CD14-positive monocyte (primary cell): ENCODE results near the gene CDH23. TPM values are rescaled to one million over a fixed set of nuclear protein-coding genes. Genes with fewer than 3 reads are reported as not detected.
A peak's percentile ranks its signal among the peaks of the same experiment; 100 is the strongest.

Experiments used
- DNase-seq, 3 donors: peaks; one replicate each; pipeline ENCODE4 v3.0.0-alpha.2; 2011 to 2022
- H2AFZ ChIP-seq: 2 replicates; pipeline ENCODE4 v1.6.0; 2012; ENCODE audit warnings: mild to moderate bottlenecking, low read depth, low read length, inconsistent platforms; ENCODE audit not compliant: insufficient read depth, poor library complexity, severe bottlenecking
- H3K27ac ChIP-seq, 2 donors: 1 replicate in 1 of 2; 2 replicates in 1 of 2; pipeline ENCODE4 v1.5.1; 2012 to 2013; ENCODE audit warnings: low read length in 2 of 2, control low read depth in 1 of 2, inconsistent platforms in 1 of 2, low read depth in 1 of 2, mild to moderate bottlenecking in 1 of 2
- H3K27me3 ChIP-seq, 2 donors: one replicate each; pipeline versions ENCODE4 v1.6.0 to v1.6.1; 2011 to 2013; ENCODE audit warnings: low read length in 2 of 2; ENCODE audit not compliant: control insufficient read depth in 2 of 2, insufficient read depth in 2 of 2
- H3K36me3 ChIP-seq, 2 donors: replicated peaks in 1 of 2; 1 replicate in 1 of 2; 2 replicates in 1 of 2; pipeline versions ENCODE4 v1.5.1 to v1.6.1; 2012 to 2013; ENCODE audit warnings: low read length in 2 of 2, control low read depth in 1 of 2, inconsistent platforms in 1 of 2, mild to moderate bottlenecking in 1 of 2; ENCODE audit not compliant: insufficient read depth in 2 of 2, control insufficient read depth in 1 of 2
- H3K4me1 ChIP-seq, 2 donors: 1 replicate in 1 of 2; 2 replicates in 1 of 2; pipeline versions ENCODE4 v1.5.1 to v1.6.1; 2012 to 2013; ENCODE audit warnings: low read length in 2 of 2, control low read depth in 1 of 2, inconsistent platforms in 1 of 2, mild to moderate bottlenecking in 1 of 2, moderate library complexity in 1 of 2; ENCODE audit not compliant: insufficient read depth in 2 of 2, control insufficient read depth in 1 of 2
- H3K4me2 ChIP-seq: replicated peaks from 2 replicates; pipeline ENCODE3; 2012; ENCODE audit warnings: low read length, moderate library complexity, mild to moderate bottlenecking; ENCODE audit not compliant: poor library complexity, severe bottlenecking; ENCODE audit errors: extremely low read depth
- H3K4me3 ChIP-seq, 3 experiments: fragments of 200-600 bp in 1 of 3; sonication (generic) in 1 of 3; replicated peaks in 1 of 3; 1 replicate in 2 of 3; 2 replicates in 1 of 3; pipeline ENCODE4 v1.5.1; 2011 to 2013; ENCODE audit warnings: low read length in 3 of 3, mild to moderate bottlenecking in 3 of 3, control low read depth in 2 of 3, low read depth in 2 of 3, inconsistent platforms in 1 of 3, moderate library complexity in 1 of 3
- H3K79me2 ChIP-seq: 2 replicates; pipeline ENCODE4 v1.6.0; 2012; ENCODE audit warnings: mild to moderate bottlenecking, control low read depth, inconsistent platforms, low read length, moderate library complexity; ENCODE audit not compliant: insufficient read depth
- H3K9ac ChIP-seq: 2 replicates; pipeline ENCODE4 v1.6.0; 2017; ENCODE audit warnings: low read length, mild to moderate bottlenecking; ENCODE audit not compliant: insufficient read depth, poor library complexity, severe bottlenecking
- H3K9me3 ChIP-seq, 2 donors: replicated peaks in 1 of 2; 1 replicate in 1 of 2; 2 replicates in 1 of 2; pipeline versions ENCODE4 v1.5.1 to v1.6.1; 2012 to 2013; ENCODE audit warnings: low read length in 2 of 2, control low read depth in 1 of 2; ENCODE audit not compliant: control insufficient read depth in 1 of 2, insufficient read depth in 1 of 2
- H4K20me1 ChIP-seq: 2 replicates; pipeline ENCODE4 v1.6.0; 2012; ENCODE audit warnings: mild to moderate bottlenecking, low read length, control low read depth, moderate library complexity; ENCODE audit not compliant: insufficient read depth
- H3K27ac Mint-ChIP-seq, 7 donors: one replicate each; pipeline ENCODE4 v1.8.0; 2020; ENCODE audit warnings: mild to moderate bottlenecking in 7 of 7, mixed read lengths in 7 of 7, moderate library complexity in 6 of 7, inconsistent platforms in 2 of 7
- H3K27me3 Mint-ChIP-seq, 3 donors: one replicate each; pipeline ENCODE4 v1.8.0; 2021 to 2022; ENCODE audit warnings: low read depth in 3 of 3, mild to moderate bottlenecking in 3 of 3, mixed read lengths in 3 of 3, moderate library complexity in 3 of 3, inconsistent platforms in 1 of 3
- H3K36me3 Mint-ChIP-seq, 2 donors: one replicate each; pipeline ENCODE4 v1.8.0; 2020; ENCODE audit warnings: mixed read lengths in 2 of 2, inconsistent platforms in 1 of 2, mild to moderate bottlenecking in 1 of 2
- H3K4me1 Mint-ChIP-seq: one replicate; pipeline ENCODE4 v1.8.0; 2020; ENCODE audit warnings: mild to moderate bottlenecking, mixed read lengths
- H3K4me3 Mint-ChIP-seq, 2 donors: one replicate each; pipeline ENCODE4 v1.8.0; 2020; ENCODE audit warnings: mild to moderate bottlenecking in 2 of 2, mixed read lengths in 2 of 2, moderate library complexity in 1 of 2
- H3K9me3 Mint-ChIP-seq, 7 donors: one replicate each; pipeline ENCODE4 v1.8.0; 2020 to 2022; ENCODE audit warnings: mixed read lengths in 7 of 7, mild to moderate bottlenecking in 6 of 7, moderate library complexity in 6 of 7, inconsistent platforms in 2 of 7
- WGBS: methylation state at CpG from one replicate; pipeline ENCODE4 v1.1.5; 2013; ENCODE audit warnings: missing lambda C conversion rate; ENCODE audit not compliant: insufficient coverage; 5-methylcytosine and 5-hydroxymethylcytosine counted together
- intact Hi-C, 2 donors: fragments of 100-400 bp; cut with micrococcal nuclease; formaldehyde crosslinking; loops; one replicate each; pipeline versions ENCODE4 v1.15.0 to v1.15.1; 2023
- polyA plus RNA-seq, 3 donors: library from polyadenylated mRNA; depleted of rRNA in 1 of 3; unstranded in 2 of 3; stranded (reverse) in 1 of 3; fragments of 300-500 nt in 2 of 3; fragments of >200 nt in 1 of 3; fragmentation: Illumina TruSeq in 2 of 3; gene quantifications; 1 replicate in 2 of 3; 2 replicates in 1 of 3; pipeline ENCODE4 v1.2.3, GENCODE V29; 2012 to 2021
- TF ChIP-seq, protein P1 (sequence below): fragments of 200-600 bp; IDR thresholded peaks from one replicate; pipeline ENCODE4 v1.8.0; 2022; ENCODE audit warnings: antibody characterized with exemption, mild to moderate bottlenecking

Gene CDH23
- polyA plus RNA-seq, 3 donors = 8.2 to 36.2 (median 10.5) TPM

DNA sequence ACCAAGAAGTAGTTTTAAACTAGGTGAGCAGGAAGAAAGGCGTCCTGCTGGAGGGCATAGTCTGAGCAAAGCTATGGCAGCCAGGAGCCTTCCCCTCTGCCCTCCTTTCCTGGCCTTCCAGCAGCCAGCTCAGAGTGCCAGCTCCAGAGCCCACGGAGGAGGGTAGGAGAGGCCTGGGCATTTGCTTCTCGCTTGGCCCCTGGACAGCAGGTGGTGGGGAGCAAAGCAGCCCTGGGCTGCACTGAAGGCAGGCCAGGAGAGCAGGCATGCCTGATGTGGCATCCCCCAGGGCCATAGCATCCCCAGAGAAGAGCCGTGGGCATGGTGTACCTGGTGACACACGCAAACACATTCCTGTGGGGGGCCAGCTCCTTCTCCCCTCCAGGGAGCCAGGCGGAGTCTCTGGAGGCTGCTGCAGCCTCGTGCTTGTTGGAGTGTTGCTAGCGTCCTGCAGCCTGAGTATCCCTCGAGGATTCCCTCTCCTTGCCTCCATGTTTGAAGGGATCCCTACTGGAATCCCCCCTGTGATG lies 43.9 kb downstream of the CDH23 start:
- H3K36me3 Mint-ChIP-seq = no peaks in the 10 kb centered on the region
- Histone ChIP-seq H3K27ac (no peak overlapping the region), H3K27me3 (no peaks in the 10 kb centered on the region), H4K20me1 (no peaks in the 10 kb centered on the region), H3K9ac (no peak overlapping the region), H2AFZ (no peak overlapping the region), H3K4me2 (no peak overlapping the region), H3K4me1 (no peaks in the 10 kb centered on the region), H3K79me2 (no peaks in the 10 kb centered on the region), H3K36me3 (no peaks in the 10 kb centered on the region), H3K9me3 (no peaks in the 10 kb centered on the region), H3K4me3 (no peak overlapping the region)
- H3K27me3 Mint-ChIP-seq = peaks cover 3 to 6% (median 6%) of the 10 kb centered on the region in 3 donors
- no peak overlapping the region for H3K27ac Mint-ChIP-seq
- TF ChIP-seq, protein P1, sequence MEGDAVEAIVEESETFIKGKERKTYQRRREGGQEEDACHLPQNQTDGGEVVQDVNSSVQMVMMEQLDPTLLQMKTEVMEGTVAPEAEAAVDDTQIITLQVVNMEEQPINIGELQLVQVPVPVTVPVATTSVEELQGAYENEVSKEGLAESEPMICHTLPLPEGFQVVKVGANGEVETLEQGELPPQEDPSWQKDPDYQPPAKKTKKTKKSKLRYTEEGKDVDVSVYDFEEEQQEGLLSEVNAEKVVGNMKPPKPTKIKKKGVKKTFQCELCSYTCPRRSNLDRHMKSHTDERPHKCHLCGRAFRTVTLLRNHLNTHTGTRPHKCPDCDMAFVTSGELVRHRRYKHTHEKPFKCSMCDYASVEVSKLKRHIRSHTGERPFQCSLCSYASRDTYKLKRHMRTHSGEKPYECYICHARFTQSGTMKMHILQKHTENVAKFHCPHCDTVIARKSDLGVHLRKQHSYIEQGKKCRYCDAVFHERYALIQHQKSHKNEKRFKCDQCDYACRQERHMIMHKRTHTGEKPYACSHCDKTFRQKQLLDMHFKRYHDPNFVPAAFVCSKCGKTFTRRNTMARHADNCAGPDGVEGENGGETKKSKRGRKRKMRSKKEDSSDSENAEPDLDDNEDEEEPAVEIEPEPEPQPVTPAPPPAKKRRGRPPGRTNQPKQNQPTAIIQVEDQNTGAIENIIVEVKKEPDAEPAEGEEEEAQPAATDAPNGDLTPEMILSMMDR = no peak
- H3K4me3 Mint-ChIP-seq = no peak overlapping the region
- 95% methylated on average over 4 of the region's 9 CpGs for WGBS
- intact Hi-C loops = no loop called here
- H3K4me1 Mint-ChIP-seq = peaks cover 7% of the 10 kb centered on the region
- H3K9me3 Mint-ChIP-seq = no peaks in the 10 kb centered on the region
- DNase-seq = no peak

DNA sequence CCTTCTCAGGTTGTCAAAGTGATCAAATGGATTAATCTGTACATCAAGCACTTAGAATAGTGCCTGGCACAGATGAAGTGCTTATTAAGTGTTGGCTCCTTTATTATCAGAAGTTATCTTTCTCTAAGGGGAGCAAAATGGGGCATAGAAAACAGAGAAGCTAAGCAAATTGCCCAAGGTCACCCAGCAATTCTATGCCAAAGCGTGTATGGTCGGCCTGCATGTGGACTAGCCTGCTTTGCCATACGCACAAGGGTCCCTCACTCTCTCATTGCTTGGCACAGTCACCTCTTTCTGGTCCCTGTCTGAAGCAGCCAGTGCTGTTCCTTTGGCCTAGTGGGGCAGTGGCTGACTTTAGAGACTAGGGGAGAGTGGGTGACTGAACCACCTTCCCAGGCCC lies 45.3 kb downstream of the CDH23 start:
- no peak for DNase-seq
- no peak overlapping the region for H3K4me2 ChIP-seq
- peaks cover 3 to 8% (median 6%) of the 10 kb centered on the region in 3 donors for H3K27me3 Mint-ChIP-seq
- H4K20me1 ChIP-seq = no peaks in the 10 kb centered on the region
- H3K27ac ChIP-seq = no peak overlapping the region
- 100% methylated on average over 2 of the region's 3 CpGs for WGBS
- H2AFZ ChIP-seq = no peak overlapping the region
- H3K27me3 ChIP-seq = no peaks in the 10 kb centered on the region
- H3K9me3 ChIP-seq = no peaks in the 10 kb centered on the region
- no peaks in the 10 kb centered on the region for H3K36me3 Mint-ChIP-seq
- peak overlapping the region in 1 of 7 donors; percentile 23 for H3K27ac Mint-ChIP-seq
- H3K79me2 ChIP-seq = no peaks in the 10 kb centered on the region
- intact Hi-C loops = no loop called here
- H3K36me3 ChIP-seq = no peaks in the 10 kb centered on the region
- no peak overlapping the region for H3K4me3 ChIP-seq
- TF ChIP-seq, protein P1 = no peak
- no peaks in the 10 kb centered on the region for H3K4me1 ChIP-seq
- H3K4me1 Mint-ChIP-seq = no peaks in the 10 kb centered on the region
- H3K9ac ChIP-seq = no peak overlapping the region
- no peak overlapping the region for H3K4me3 Mint-ChIP-seq
- H3K9me3 Mint-ChIP-seq = peaks cover 0 to 2% (median 0%) of the 10 kb centered on the region in 7 donors
